Middle frontal gyrus (tissue), 1 donor: Measurements from ENCODE around the gene HK1.

Experiments
- DNase-seq: peaks from one replicate; pipeline ENCODE4 v3.0.0-alpha.2; 2015; ENCODE audit warnings: low spot score; ENCODE audit errors: extremely low spot score

Gene HK1

DNA sequence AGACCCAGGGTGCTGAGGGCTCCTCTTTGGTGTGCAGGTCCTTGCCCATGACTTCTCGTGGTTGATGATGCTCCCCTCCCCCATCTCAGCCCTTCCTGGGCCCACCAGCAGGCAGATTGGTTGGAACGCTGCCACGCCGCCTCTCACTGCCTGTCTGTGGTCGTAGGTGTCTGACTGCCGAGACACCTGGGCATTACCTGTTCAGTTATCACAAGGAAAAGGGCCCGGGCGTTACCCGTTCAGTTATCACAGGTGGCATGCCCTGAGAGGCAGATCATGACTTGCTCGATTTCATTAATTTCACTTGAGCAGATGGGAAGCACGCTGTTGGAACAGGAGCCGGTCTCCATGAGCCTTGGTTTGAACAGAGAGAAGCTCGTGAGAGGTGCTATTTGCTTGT, 95.9 kb downstream of the HK1 start:
- DNase-seq = no peak

DNA sequence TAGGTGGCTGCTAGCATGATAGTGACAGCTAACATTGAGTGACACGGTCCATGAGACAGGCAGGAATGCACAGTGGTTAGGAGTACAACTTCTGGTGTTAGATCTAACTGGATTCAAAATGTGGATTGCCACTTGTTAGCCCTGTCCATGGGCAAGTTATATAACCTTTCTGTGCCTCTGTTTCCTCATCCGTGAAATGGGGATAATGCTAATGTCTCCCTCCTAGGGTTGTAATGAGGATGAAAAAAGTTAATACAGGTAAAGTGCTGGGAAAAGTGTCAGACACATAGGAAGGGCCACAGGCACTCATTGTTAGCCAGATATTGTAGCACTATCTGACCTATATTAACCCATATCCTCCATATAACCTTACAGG, 96.6 kb downstream of the HK1 start:
- DNase-seq = no peak

DNA sequence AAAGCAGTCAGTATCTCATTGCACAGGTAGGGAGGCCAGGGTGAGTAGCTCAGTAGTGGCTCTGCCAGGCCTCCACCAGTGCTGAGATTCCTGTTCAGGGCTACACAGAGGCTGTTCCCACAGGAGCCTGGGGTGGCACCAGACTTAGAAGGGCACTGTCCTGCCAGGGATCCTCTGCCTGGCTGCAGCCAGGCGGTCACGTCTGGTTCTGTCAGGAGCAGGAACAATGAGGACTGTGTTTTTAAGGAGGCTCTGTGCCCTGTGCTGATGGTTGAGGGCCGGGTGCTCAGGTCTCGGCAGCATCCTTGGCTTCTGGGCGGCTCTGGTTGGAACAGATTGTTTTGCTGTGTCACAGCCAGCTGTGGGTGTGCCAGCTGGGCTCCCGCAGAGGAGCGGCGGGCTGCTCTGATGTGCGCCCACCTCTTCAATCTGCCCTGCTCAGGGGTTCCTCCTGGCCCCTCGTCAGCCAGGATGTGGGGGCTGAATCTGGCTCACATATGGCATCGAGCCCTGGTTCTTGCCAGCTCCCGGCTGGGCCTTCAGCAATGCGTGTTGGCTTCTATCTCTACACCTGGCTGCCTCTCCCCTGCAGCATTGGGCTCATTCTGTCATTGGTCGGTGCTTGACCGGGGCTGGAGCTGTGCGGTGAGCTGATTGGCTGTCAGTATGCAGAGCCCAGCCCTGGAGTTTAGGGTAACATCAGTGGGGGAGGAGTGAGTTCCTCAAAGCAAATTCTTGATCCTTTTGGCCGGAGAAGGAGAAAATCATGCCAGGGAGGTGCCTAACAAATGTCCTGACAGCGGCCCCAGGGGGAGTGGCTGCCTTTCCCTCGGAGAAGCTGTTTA, 97.2 kb downstream of the HK1 start:
- DNase-seq = peak; percentile 78

DNA sequence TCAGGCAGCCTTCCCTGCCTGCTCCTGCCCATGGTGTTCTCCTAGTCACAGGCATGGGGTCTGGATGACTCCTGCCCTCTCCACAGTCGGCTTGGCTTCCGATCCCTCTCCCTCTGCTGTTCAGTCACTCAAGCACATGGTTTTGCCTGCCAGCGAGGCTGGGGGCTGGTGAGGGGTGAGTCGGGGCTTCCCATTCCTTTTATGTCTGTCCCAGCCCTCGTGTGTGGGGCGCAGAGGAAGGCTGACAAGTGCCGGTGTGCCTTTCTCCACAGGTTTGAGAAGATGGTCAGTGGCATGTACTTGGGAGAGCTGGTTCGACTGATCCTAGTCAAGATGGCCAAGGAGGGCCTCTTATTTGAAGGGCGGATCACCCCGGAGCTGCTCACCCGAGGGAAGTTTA, 98.4 kb downstream of the HK1 start:
- DNase-seq = no peak

DNA sequence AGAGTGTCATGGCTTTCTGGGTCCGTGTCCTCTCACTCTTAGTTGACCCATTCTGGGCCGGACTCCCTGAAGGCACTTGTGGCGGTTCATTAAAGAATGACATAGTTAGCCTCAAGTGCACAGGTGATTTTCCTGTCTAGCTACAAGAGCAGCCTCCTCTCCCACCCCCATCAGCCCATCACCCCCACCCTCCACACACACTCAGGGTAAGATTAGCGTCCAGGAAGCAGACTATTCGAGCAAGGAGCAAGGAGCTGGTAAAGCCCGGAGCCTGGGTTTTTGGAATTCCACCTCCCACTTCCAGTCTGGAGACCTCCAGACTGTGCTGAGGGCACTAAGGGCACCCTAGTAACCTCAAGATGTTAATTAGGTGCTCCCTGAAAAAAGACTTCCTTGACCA, 98.9 kb downstream of the HK1 start:
- no peak for DNase-seq

DNA sequence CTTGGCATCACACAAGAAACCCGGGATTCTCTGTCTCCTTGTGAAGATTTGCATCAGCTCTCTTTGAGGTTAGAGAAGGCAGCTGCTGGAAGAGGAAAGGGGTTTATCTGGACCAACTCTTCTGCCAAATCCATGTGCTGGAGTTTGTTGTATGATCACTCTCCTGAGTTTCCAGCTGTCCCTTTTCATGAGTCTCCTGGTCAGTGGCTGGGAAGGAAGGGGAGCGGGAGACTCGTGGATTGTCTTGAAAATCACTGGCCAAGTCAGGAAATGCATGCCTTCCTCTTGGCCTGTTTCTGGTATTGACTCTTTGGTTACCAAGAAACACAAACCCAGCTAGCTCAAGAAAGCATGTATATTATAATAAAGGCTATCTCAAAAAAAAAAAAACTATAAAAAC, 99.6 kb downstream of the HK1 start:
- DNase-seq = no peak

DNA sequence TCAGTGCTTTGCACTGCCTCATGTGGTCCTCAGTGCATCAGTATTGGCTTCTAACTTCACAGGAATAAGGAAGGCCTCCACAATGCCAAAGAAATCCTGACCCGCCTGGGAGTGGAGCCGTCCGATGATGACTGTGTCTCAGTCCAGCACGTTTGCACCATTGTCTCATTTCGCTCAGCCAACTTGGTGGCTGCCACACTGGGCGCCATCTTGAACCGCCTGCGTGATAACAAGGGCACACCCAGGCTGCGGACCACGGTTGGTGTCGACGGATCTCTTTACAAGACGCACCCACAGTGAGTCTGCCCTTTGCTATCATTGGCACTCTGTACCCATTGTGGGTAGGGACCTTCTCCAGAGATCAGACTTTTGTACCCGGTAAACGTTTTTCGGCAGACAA, 101.5 kb downstream of the HK1 start:
- DNase-seq = no peak

DNA sequence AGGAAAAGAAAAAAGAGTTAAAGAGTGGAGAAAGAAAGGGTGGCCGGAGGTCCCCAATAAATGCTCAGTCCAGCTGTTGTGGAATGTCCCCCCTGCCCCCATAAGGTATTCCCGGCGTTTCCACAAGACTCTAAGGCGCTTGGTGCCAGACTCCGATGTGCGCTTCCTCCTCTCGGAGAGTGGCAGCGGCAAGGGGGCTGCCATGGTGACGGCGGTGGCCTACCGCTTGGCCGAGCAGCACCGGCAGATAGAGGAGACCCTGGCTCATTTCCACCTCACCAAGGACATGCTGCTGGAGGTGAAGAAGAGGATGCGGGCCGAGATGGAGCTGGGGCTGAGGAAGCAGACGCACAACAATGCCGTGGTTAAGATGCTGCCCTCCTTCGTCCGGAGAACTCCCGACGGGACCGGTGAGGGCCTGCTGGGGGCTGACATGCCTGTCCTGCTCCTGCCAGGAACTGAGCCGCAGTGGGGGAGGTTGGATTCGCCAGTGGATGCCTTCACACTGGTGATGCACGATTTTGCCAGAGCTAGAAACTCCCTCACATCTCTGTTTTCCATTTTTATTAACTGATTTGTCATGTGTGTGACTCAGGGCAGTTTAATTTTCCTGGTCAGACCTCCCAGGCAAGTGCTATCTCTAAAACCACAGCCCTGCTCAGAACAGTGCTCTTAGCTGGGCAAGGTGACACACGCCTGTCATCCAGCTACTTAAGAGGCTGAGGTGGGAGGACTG, 104.3 kb downstream of the HK1 start:
- no peak for DNase-seq

DNA sequence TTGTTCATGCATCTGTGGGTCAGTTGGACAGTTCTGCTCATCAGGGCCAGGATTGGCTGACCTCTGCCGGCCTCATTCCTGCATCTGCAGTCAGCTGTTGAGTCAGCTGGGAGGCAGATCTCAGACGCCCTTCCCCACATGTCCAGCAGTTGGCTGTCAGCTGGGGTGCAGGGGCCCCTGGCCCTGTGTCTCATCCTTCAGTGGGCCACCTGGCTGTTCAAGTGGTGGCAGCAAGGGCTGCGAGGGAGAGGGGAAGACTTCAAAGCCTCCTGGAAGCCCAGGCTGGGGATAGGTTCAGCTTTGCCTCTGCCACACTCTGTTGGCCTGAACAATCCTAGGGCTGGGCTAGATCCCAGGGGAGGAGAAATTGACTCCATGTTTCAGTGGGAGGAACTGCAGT, 105.3 kb downstream of the HK1 start:
- no peak for DNase-seq

DNA sequence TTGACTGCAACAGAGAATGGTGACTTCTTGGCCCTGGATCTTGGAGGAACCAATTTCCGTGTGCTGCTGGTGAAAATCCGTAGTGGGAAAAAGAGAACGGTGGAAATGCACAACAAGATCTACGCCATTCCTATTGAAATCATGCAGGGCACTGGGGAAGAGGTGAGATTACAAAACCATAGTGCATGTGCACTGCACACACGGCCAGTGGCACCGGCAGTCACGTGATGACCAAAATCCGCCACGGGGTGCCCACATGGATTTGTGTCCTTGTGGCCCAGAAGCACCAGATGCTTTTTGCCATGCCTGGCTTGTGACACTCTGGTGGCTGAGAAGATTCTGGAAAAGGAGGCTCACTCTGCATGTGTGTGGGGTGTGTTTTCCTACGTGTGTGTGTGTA, 106.0 kb downstream of the HK1 start:
- DNase-seq = no peak

DNA sequence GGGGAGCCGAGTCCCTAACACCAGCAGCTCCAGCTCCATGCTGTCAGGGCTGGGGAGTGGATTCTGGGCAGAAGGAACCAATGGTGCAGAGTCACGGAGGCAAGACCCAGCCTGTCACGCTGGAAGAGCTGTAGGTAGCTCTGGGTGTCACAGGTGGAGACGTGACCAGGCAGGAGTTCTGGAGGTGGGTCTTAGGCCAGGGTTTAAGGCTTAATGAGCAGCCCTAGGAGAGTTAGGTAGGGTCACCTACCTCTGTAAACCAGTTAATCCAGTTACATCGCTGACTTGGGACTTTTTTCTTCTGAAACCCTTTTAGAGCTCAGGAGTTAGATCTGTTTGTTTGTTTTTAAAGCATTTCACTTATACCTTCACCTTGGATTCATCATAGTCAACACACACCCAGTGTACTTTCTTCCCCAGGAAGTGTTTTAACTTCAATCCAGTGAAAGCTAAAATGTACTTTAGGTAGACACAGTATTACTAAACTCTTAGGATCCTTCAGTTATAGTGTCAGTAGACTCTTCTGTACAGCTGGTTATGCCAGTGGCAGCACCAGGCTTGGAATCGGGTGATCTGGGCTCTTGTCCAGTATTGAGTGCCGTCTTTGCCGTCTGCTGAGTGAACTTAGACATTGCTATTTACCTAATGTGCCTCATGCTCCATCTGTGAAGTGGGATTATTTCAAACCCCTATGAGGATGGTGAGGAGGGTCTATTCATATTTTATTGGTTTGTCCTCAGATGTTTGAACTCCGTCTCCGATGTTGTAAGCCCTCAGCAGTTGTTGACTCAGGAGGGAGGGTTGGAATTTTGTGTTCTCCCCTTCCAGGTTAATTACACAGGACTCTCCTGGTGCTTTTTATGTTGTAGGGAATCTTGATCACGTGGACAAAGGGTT, 107.4 kb downstream of the HK1 start:
- no peak for DNase-seq

DNA sequence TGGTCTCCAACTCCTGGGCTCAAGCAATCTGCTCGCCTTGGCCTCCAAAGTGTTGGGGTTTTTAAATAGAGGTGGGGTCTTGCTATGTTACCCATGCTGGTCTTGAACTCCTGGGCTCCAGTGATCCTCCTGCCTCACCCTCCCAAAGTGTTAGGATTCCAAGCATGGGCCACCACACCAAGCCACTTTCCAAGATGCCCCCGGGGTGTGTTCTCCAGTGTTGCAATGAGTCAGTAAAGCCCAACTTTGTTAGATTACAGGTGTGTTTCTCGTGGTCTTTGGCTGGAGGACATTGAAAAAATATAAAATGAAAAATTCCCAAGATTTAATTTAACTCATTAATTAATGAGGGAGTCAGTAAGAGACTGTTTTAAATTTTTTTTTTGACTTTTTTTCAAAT, 109.2 kb downstream of the HK1 start:
- DNase-seq = no peak

DNA sequence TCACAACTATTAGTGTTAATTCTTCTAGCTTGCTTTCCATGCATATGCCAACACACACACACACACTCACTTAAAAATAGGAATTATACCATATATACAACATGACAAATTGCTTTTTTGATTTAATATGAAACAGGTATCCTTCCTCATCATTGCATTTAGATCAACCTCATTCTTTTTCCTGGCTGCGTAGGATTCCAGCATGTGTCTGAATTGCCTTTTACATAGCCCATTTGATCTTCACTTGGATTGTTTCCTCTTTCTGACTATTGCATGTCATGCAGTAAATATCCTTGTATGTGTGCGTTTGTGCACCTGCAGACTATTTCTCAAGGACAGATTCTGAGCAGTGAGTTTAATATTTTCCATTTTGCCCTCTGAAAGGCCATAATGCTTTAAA, 110.2 kb downstream of the HK1 start:
- DNase-seq = no peak

DNA sequence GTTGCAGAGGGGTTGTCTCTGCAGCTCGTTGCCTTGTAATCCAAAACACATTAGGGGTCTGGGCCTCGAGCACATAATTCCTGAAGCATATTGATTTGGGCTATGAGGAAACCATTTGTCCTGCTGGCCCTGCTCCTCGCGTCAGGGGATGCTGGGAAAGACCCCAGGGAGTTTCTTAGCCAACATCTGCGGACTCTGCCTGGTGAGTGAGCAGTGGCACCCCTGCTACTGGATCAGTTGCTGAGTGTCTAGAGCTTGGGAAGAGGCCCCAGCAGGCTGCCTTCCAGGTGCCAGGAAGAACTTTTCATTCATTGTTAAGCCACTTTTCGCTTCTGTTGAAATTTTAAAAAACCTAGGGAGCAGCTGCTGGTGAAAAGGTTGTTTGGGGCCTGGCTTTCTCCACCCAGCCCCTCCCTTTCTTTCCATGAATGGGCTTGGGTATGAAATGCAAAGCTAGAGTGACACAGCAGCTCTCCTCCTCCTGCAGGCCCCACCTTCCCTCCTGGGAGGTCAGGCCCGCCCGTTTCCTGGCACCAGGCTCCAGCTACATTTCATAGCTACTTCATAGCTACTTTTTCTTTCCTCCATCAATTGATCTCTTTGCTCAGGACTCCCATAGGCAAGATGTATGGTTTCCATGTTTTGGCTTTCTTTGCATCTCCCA, 111.7 kb downstream of the HK1 start:
- DNase-seq = no peak

DNA sequence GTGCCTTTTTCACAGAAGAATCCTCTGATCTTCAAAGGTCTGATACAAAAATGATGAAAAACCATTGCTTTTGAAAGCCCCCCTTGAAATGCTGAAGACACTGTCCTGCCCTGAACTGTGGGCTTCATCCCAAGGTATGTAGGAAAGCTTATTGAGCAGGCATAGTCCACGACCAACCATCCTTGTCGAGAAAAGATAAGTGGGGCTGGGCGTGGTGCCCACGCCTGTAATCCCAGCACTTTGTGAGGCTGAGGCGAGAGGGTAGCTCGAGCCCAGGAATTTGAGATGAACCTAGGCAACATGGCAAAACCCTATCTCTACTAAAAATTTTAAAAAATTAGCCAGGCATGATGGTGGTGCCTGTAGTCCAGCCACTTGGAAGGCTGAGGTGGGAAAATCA, 112.9 kb downstream of the HK1 start:
- DNase-seq = no peak

DNA sequence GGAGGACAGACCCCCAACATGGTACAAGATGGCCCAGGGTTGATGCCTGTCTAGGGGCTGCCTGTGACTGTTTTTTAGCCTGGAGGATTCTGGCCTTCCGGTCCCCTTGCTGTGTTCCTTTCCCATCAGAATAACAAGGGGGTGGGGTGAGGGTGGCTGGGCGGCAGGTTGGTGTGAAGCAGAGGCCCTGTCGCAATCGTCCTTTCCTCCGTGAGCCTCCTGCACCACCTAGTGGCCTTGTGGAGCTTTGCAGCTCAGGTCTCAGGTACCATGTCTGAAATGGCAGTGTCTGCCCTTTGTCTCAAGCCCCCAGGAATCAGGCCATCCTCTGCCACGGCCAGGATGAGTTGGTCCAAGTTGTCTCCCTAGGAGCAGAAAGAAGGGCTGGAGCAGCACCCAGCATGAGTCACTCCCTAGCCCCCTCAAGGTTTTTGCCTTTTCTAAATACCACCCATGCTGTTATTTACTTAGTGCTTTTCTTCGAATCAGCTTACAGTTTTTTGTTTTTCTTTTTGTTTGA, 114.2 kb downstream of the HK1 start:
- peak; percentile 74 for DNase-seq

DNA sequence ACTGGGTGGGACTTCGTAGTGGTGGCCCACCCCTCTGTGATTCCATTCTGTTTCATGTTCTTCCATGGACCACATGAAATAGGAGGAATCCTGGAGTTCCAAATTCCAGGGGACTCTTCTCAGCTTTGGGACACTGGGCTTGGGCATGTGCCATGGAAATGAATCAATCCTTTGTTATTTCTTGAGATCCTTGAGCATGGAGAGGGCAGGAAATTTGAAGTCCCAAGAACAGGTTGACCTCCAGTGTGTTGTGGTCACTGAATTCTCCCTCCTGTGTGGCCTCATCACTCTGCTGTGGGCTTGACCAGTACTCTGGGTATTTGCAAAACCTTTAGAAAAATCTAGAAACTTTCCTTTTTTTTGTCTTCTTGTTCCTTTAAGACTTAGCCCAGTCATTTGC, 115.7 kb downstream of the HK1 start:
- DNase-seq = no peak

DNA sequence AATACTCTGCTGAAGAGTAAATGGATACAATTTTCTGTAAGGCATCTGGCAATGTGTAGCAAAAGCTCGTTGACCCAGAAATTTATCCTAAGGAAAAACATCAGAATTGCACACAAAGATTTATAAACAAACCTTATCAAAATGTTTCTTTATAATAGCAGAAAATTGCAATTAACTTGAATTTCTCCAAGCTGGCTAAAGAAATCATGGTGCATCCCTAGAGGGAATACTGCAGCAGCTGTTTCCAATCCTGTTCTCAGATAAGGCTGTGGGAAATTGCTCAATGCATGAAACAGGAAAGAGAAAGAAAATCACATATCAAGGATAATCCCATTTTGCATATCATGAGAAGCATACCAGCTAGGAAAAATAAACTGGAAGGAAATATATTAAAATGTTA, 119.7 kb downstream of the HK1 start:
- no peak for DNase-seq

DNA sequence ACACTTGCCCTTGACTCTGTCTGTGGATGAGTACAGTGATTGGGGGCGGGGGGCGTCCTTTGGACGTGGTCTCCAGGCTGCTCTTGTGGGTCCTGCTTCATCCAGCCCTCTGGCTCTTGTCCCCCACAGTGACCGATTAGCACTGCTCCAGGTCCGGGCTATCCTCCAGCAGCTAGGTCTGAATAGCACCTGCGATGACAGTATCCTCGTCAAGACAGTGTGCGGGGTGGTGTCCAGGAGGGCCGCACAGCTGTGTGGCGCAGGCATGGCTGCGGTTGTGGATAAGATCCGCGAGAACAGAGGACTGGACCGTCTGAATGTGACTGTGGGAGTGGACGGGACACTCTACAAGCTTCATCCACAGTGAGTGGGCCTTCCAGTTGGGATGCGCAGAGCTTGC, 120.2 kb downstream of the HK1 start:
- no peak for DNase-seq

DNA sequence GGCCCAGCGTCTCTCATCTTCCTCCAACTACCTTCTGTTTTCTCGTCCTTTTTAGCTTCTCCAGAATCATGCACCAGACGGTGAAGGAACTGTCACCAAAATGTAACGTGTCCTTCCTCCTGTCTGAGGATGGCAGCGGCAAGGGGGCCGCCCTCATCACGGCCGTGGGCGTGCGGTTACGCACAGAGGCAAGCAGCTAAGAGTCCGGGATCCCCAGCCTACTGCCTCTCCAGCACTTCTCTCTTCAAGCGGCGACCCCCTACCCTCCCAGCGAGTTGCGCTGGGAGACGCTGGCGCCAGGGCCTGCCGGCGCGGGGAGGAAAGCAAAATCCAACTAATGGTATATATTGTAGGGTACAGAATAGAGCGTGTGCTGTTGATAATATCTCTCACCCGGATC, 122.6 kb downstream of the HK1 start:
- DNase-seq = no peak

DNA sequence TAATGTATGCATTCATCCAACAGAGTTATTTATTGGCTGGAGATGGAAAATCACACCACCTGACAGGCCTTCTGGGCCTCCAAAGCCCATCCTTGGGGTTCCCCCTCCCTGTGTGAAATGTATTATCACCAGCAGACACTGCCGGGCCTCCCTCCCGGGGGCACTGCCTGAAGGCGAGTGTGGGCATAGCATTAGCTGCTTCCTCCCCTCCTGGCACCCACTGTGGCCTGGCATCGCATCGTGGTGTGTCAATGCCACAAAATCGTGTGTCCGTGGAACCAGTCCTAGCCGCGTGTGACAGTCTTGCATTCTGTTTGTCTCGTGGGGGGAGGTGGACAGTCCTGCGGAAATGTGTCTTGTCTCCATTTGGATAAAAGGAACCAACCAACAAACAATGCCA, 123.1 kb downstream of the HK1 start:
- no peak for DNase-seq
